NT2/D1 (cell line): ENCODE results near the gene CATSPER4.

ENCODE experiments used
- DNase-seq: peaks from one replicate; pipeline ENCODE4 v3.0.0-alpha.2; 2011; ENCODE audit warnings: low read depth, low spot score
- H3K27me3 ChIP-seq: 2 replicates; pipeline ENCODE4 v1.6.0; 2011; ENCODE audit warnings: mild to moderate bottlenecking; ENCODE audit not compliant: insufficient read length, insufficient read depth
- H3K36me3 ChIP-seq: 2 replicates; pipeline ENCODE4 v1.6.1; 2011; ENCODE audit warnings: mild to moderate bottlenecking, low read length, mixed read lengths; ENCODE audit not compliant: insufficient read depth, insufficient read length
- H3K4me1 ChIP-seq: 2 replicates; pipeline ENCODE4 v1.5.1; 2011; ENCODE audit not compliant: insufficient read depth, insufficient read length
- H3K4me3 ChIP-seq: 2 replicates; pipeline ENCODE4 v1.5.1; 2011; ENCODE audit warnings: low read depth; ENCODE audit not compliant: insufficient read length
- H3K9ac ChIP-seq: 2 replicates; pipeline ENCODE4 v1.6.0; 2011; ENCODE audit warnings: low read depth; ENCODE audit not compliant: insufficient read length
- H3K9me3 ChIP-seq: 2 replicates; pipeline ENCODE4 v1.5.1; 2011; ENCODE audit warnings: mild to moderate bottlenecking, low read length; ENCODE audit not compliant: insufficient read depth
- SUZ12 ChIP-seq: IDR thresholded peaks from 2 replicates; pipeline ENCODE4 v1.6.1; 2011; ENCODE audit not compliant: insufficient read length, insufficient read depth; ENCODE audit errors: extremely low read depth
- YY1 ChIP-seq: IDR thresholded peaks from 2 replicates; pipeline ENCODE4 v1.6.1; 2011; ENCODE audit not compliant: insufficient read length, insufficient read depth
- ZNF274 ChIP-seq: IDR thresholded peaks from 2 replicates; pipeline ENCODE4 v1.6.1; 2011; ENCODE audit warnings: mild to moderate bottlenecking, low read depth, low read length

The CATSPER4 gene

DNA sequence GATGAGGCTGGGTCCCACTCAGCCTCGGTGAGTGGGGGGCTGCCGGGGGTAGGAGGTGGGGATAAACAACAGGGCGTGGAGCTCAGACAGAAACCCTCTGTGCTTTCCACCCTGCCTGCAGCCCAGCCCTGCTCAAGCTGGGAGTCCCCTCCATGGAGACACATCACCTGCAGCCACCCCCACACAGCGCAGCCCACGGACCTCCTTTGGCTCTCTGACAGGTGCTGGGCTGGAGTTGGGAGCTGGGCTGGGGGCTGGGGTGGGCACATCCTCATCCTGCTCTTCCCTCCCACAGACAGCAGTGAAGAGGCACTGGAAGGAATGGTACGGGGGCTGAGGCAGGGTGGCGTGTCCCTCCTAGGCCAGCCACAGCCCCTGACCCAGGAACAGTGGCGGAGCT is 1.9 kb upstream of the CATSPER4 start:
- Histone ChIP-seq H3K27me3 (no peaks in the 10 kb centered on the region), H3K9me3 (no peaks in the 10 kb centered on the region), H3K36me3 (peaks cover 54% of the 10 kb centered on the region), H3K9ac (no peak overlapping the region), H3K4me1 (peaks cover 6% of the 10 kb centered on the region), H3K4me3 (no peak overlapping the region)
- TF ChIP-seq ZNF274 (no peak), SUZ12 (no peak), YY1 (no peak)
- no peak for DNase-seq

GRCh38 chr1:26189331-26189730 is 1.1 kb upstream of the CATSPER4 start:
- DNase-seq: no peak
- Histone ChIP-seq H3K9me3 (no peaks in the 10 kb centered on the region), H3K4me1 (peaks cover 6% of the 10 kb centered on the region), H3K9ac (no peak overlapping the region), H3K4me3 (no peak overlapping the region), H3K27me3 (no peaks in the 10 kb centered on the region), H3K36me3 (peaks cover 48% of the 10 kb centered on the region)
- no peak for TF ChIP-seq YY1
- no peak for TF ChIP-seq ZNF274
- no peak for TF ChIP-seq SUZ12

GRCh38 chr1:26189751-26190275 is 589 bp upstream of the CATSPER4 start:
- Histone ChIP-seq H3K4me3 (no peak overlapping the region), H3K9me3 (no peaks in the 10 kb centered on the region), H3K27me3 (no peaks in the 10 kb centered on the region), H3K4me1 (peaks cover 6% of the 10 kb centered on the region), H3K9ac (no peak overlapping the region), H3K36me3 (peaks cover 43% of the 10 kb centered on the region)
- TF ChIP-seq SUZ12: no peak
- no peak for TF ChIP-seq ZNF274
- TF ChIP-seq YY1: no peak
- DNase-seq: no peak

DNA sequence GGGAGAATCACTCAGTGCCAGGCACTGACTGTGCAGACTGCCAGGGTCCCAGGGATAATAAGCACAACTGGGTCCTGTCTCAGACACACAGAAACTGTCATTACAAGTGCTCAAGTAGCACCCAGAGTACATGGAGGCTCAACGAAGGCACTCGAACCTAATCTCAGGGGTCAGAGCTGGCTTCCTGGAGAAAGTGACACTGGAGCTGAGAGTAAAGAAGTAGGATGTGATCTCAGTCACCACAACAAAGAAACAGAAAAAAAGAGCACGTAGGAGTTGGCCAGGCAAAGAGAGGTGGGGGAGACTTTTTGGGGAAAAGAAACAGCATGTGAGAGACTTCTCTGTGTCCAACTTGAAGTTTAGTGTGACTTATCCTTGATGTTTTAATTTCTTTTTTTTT is 1.3 kb downstream of the CATSPER4 start:
- Histone ChIP-seq H3K4me3 (no peak overlapping the region), H3K4me1 (peaks cover 6% of the 10 kb centered on the region), H3K9ac (no peak overlapping the region), H3K9me3 (no peaks in the 10 kb centered on the region), H3K36me3 (peaks cover 30% of the 10 kb centered on the region), H3K27me3 (no peaks in the 10 kb centered on the region)
- no peak for DNase-seq
- TF ChIP-seq YY1 (no peak), SUZ12 (no peak), ZNF274 (no peak)

GRCh38 chr1:26195805-26196204 is 5.4 kb downstream of the CATSPER4 start:
- no peak for DNase-seq
- Histone ChIP-seq H3K36me3 (no peaks in the 10 kb centered on the region), H3K4me3 (no peak overlapping the region), H3K9ac (no peak overlapping the region), H3K9me3 (no peaks in the 10 kb centered on the region), H3K27me3 (no peaks in the 10 kb centered on the region), H3K4me1 (peaks cover 5% of the 10 kb centered on the region)
- TF ChIP-seq ZNF274 (no peak), SUZ12 (no peak), YY1 (no peak)

DNA sequence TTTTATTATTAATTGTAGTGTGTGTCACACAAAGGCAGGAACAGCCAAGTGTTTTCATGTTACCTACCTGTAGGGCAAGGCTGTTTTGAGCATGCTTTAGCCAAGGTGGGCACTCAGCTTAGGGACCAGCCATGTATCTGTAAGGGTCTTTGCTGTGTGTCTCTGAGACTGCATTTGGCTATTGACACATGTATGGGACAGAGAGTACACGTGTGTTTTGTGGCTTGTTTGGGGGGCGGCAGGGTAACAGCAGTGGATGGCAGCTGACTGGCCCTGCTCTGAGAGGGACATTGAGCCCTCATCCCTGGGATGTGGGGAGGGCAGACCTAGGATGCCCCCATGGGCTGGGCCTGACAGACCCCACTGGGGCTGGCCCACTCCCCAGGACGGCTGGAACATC is 6.9 kb downstream of the CATSPER4 start:
- Histone ChIP-seq H3K4me3 (no peak overlapping the region), H3K36me3 (no peaks in the 10 kb centered on the region), H3K27me3 (peaks cover 6% of the 10 kb centered on the region), H3K9me3 (no peaks in the 10 kb centered on the region), H3K9ac (no peak overlapping the region), H3K4me1 (peaks cover 3% of the 10 kb centered on the region)
- no peak for DNase-seq
- no peak for TF ChIP-seq YY1
- no peak for TF ChIP-seq ZNF274
- TF ChIP-seq SUZ12: no peak

GRCh38 chr1:26197813-26198212 is 7.4 kb downstream of the CATSPER4 start:
- Histone ChIP-seq H3K36me3 (no peaks in the 10 kb centered on the region), H3K4me1 (peaks cover 3% of the 10 kb centered on the region), H3K4me3 (no peak overlapping the region), H3K9ac (no peak overlapping the region), H3K27me3 (peaks cover 10% of the 10 kb centered on the region), H3K9me3 (no peaks in the 10 kb centered on the region)
- TF ChIP-seq YY1: no peak
- TF ChIP-seq ZNF274: no peak
- TF ChIP-seq SUZ12: no peak
- DNase-seq: no peak

- Histone ChIP-seq H3K9me3 (no peaks in the 10 kb centered on the region), H3K4me1 (peaks cover 8% of the 10 kb centered on the region), H3K36me3 (no peaks in the 10 kb centered on the region), H3K4me3 (no peak overlapping the region), H3K27me3 (peaks cover 20% of the 10 kb centered on the region), H3K9ac (no peak overlapping the region)
- DNase-seq: no peak
- TF ChIP-seq SUZ12 (no peak), YY1 (no peak), ZNF274 (no peak)
Measured at GRCh38 chr1:26200413-26200812, 10.0 kb downstream of the CATSPER4 start.
